Measurements from ENCODE around the gene LDAH.

Gene LDAH

GRCh38 chr2:20667151-20667530, 155.8 kb downstream of the LDAH start:
- no peak for DNase-seq (ENCODE audit: low spot score)

GRCh38 chr2:20666304-20667150, 156.4 kb downstream of the LDAH start, which contains the start of gene GDF7:
TSS of gene GDF7 (plus strand) at chr2:20667144. CDS start at chr2:20667240, 96 bp downstream.
- peak; percentile 96 for DNase-seq (ENCODE audit: low spot score)

- peak; percentile 44 for DNase-seq (ENCODE audit: low spot score)
Observed at GRCh38 chr2:20666005-20666303, 156.9 kb downstream of the LDAH start.

GRCh38 chr2:20665243-20666004, 157.5 kb downstream of the LDAH start:
- DNase-seq (ENCODE audit: low spot score): no peak

- no peak for DNase-seq (ENCODE audit: low spot score)
Observed at GRCh38 chr2:20664431-20665242, 158.3 kb downstream of the LDAH start.

GRCh38 chr2:20664071-20664390, 158.9 kb downstream of the LDAH start:
- no peak for DNase-seq (ENCODE audit: low spot score)

GRCh38 chr2:20663196-20664070, 159.5 kb downstream of the LDAH start:
- no peak for DNase-seq (ENCODE audit: low spot score)

- no peak for DNase-seq (ENCODE audit: low spot score)
Observed at GRCh38 chr2:20662308-20662937, 160.5 kb downstream of the LDAH start.

GRCh38 chr2:20661421-20662307, 161.2 kb downstream of the LDAH start:
- peak; percentile 79 for DNase-seq (ENCODE audit: low spot score)

- no peak for DNase-seq (ENCODE audit: low spot score)
Observed at GRCh38 chr2:20660506-20661420, 162.1 kb downstream of the LDAH start.

- DNase-seq (ENCODE audit: low spot score): no peak
Observed at GRCh38 chr2:20657522-20658235, 165.2 kb downstream of the LDAH start.

- no peak for DNase-seq (ENCODE audit: low spot score)
Observed at GRCh38 chr2:20656561-20656960, 166.3 kb downstream of the LDAH start.

GRCh38 chr2:20654535-20654813, 168.4 kb downstream of the LDAH start:
- DNase-seq (ENCODE audit: low spot score): no peak

GRCh38 chr2:20653695-20654534, 169.0 kb downstream of the LDAH start:
- no peak for DNase-seq (ENCODE audit: low spot score)

- DNase-seq (ENCODE audit: low spot score): no peak
Observed at GRCh38 chr2:20652673-20653575, 170.0 kb downstream of the LDAH start.

- DNase-seq (ENCODE audit: low spot score): no peak
Observed at GRCh38 chr2:20652141-20652540, 170.8 kb downstream of the LDAH start.

- DNase-seq (ENCODE audit: low spot score): no peak
Observed at GRCh38 chr2:20651731-20652099, 171.2 kb downstream of the LDAH start.
